ENCODE results near the gene RAB1B.

- no peak for TF ChIP-seq EP300 (IDR thresholded peaks at IDR 0.05; ENCODE audit: low read depth)
- no peak for TF ChIP-seq POLR2A (IDR thresholded peaks at IDR 0.05)
- no peak for TF ChIP-seq CTCF (IDR thresholded peaks at IDR 0.05)
- TF ChIP-seq POLR2AphosphoS5 (IDR thresholded peaks at IDR 0.05) = no peak
Measured at GRCh38 chr11:66262191-66262590, 6.2 kb upstream of the RAB1B start.

Data from transverse colon (tissue), 4 donors.